NCI-H2029 treated with DMSO at 0.1 percent for 48 hours (cell line): ENCODE data around the gene CHSY3.

Experiments used
- DNase-seq: peaks from one replicate; lab custom pipeline; 2025; lab: John Stamatoyannopoulos, UW

Gene CHSY3

GRCh38 chr5:129904102-129904666 is at the start of gene CHSY3:
Gene CHSY3 (plus strand): TSS chr5:129904465.
- DNase-seq: peak; percentile 24

GRCh38 chr5:129856325-129856724 is 47.9 kb upstream of the CHSY3 start:
- no peak for DNase-seq

GRCh38 chr5:129857116-129857515 is 47.1 kb upstream of the CHSY3 start:
- no peak for DNase-seq

GRCh38 chr5:129858131-129858675 is 46.1 kb upstream of the CHSY3 start:
- DNase-seq: no peak

- no peak for DNase-seq
Observed at GRCh38 chr5:129884322-129884721, 19.9 kb upstream of the CHSY3 start.

- no peak for DNase-seq
Observed at GRCh38 chr5:129899454-129899853, 4.8 kb upstream of the CHSY3 start.

GRCh38 chr5:129902816-129903215 is 1.4 kb upstream of the CHSY3 start:
- no peak for DNase-seq

GRCh38 chr5:129903466-129904101 is 681 bp upstream of the CHSY3 start:
- DNase-seq: no peak

- no peak for DNase-seq
Observed at GRCh38 chr5:129904667-129905472, 605 bp downstream of the CHSY3 start.

- DNase-seq: no peak
Observed at GRCh38 chr5:129905473-129906176, 1.4 kb downstream of the CHSY3 start.

- DNase-seq: no peak
Observed at GRCh38 chr5:129906177-129906887, 2.1 kb downstream of the CHSY3 start.

GRCh38 chr5:129909225-129909624 is 5.0 kb downstream of the CHSY3 start:
- DNase-seq: no peak

GRCh38 chr5:129912601-129913255 is 8.5 kb downstream of the CHSY3 start:
- DNase-seq: no peak

GRCh38 chr5:129915415-129915814 is 11.2 kb downstream of the CHSY3 start:
- no peak for DNase-seq

GRCh38 chr5:129917224-129917623 is 13.0 kb downstream of the CHSY3 start:
- DNase-seq: no peak

GRCh38 chr5:129921204-129921603 is 16.9 kb downstream of the CHSY3 start:
- DNase-seq: no peak

- no peak for DNase-seq
Observed at GRCh38 chr5:129930221-129930620, 26.0 kb downstream of the CHSY3 start.

GRCh38 chr5:129935626-129936025 is 31.4 kb downstream of the CHSY3 start:
- DNase-seq: no peak

GRCh38 chr5:129938077-129938476 is 33.8 kb downstream of the CHSY3 start:
- DNase-seq: no peak

GRCh38 chr5:129943936-129944335 is 39.7 kb downstream of the CHSY3 start:
- DNase-seq: no peak

- DNase-seq: no peak
Observed at GRCh38 chr5:129945028-129945427, 40.8 kb downstream of the CHSY3 start.
